Mesodermal cell (in vitro differentiated cells): ENCODE measurements around the gene SMAP2.

Experiments used
- H3K27ac ChIP-seq: 2 replicates; pipeline ENCODE4 v1.7.0; 2013; ENCODE audit warnings: mild to moderate bottlenecking, low read depth, low read length, moderate library complexity; ENCODE audit not compliant: severe bottlenecking
- H3K36me3 ChIP-seq: 2 replicates; pipeline ENCODE4 v1.7.1; 2013; ENCODE audit warnings: mild to moderate bottlenecking, low read length, moderate library complexity; ENCODE audit not compliant: control insufficient read depth, insufficient read depth
- H3K4me1 ChIP-seq: one replicate; pipeline ENCODE4 v1.7.1; 2013; ENCODE audit warnings: mild to moderate bottlenecking, low read length; ENCODE audit not compliant: insufficient read depth, control insufficient read depth, poor library complexity, severe bottlenecking
- H3K4me3 ChIP-seq: 2 replicates; pipeline ENCODE4 v1.7.0; 2013; ENCODE audit warnings: low read length, control low read depth, mild to moderate bottlenecking; ENCODE audit not compliant: insufficient read depth, poor library complexity, severe bottlenecking; ENCODE audit errors: extremely low read depth
- H3K9me3 ChIP-seq: 2 replicates; pipeline ENCODE4 v1.7.1; 2013; ENCODE audit warnings: mild to moderate bottlenecking, low read length, moderate library complexity; ENCODE audit not compliant: control insufficient read depth
- WGBS, 2 experiments: methylation state at CpG; one replicate each; pipeline ENCODE4 v1.1.5; 2013; ENCODE audit warnings: missing lambda C conversion rate in 2 of 2; ENCODE audit not compliant: insufficient coverage in 2 of 2; 5-methylcytosine and 5-hydroxymethylcytosine counted together

The SMAP2 gene

DNA sequence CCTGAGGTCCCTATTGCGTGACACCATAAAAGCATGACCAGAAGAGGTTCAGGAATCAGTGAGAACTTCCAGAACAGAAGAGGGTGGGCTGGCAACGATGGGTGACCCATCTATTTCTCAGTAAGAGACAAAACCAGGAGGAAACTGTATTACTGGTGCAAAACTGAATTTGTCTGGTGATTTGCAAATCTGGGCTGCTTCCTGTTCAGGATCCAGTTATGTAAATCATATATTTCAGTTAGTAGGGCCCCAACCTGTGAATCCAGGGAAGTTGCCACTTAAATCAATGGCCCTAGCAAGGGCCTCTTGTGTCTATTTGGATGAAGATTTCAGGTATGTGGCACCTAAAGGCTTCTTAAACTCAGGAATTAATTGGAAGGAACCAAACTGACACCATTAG is 23.1 kb upstream of the SMAP2 start:
- no peaks in the 10 kb centered on the region for H3K4me1 ChIP-seq
- H3K9me3 ChIP-seq = no peaks in the 10 kb centered on the region
- no peaks in the 10 kb centered on the region for H3K36me3 ChIP-seq
- H3K4me3 ChIP-seq = no peak overlapping the region
- H3K27ac ChIP-seq = no peak overlapping the region
- WGBS, 2 experiments = 71 to 93% methylated on average over 2 of the region's 2 CpGs

DNA sequence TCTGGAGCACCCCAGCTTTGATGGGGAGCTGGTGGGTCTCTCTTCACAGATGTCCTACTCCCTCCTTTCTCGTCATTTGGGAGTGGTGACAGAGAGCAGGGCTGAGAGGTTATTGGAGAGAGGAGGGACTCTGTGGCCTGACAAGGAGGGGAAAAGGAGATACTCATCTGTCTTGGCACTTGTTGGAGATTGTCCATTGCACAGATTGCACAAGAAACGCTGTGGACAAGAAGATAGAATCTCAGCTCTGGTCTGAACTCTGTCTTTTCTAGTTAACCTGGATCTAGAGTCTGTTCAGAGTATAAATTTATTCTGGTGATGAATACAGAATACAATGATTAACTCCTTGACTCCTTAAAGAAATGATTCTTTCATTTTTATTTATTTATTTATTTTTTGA is 22.4 kb upstream of the SMAP2 start:
- Histone ChIP-seq H3K4me3 (no peak overlapping the region), H3K36me3 (no peaks in the 10 kb centered on the region), H3K9me3 (no peaks in the 10 kb centered on the region), H3K4me1 (no peaks in the 10 kb centered on the region), H3K27ac (no peak overlapping the region)
- WGBS, 2 experiments = 80% methylated on average over 1 of the region's 2 CpGs; no CpG with 5 or more reads in 1 of the 2 experiments

DNA sequence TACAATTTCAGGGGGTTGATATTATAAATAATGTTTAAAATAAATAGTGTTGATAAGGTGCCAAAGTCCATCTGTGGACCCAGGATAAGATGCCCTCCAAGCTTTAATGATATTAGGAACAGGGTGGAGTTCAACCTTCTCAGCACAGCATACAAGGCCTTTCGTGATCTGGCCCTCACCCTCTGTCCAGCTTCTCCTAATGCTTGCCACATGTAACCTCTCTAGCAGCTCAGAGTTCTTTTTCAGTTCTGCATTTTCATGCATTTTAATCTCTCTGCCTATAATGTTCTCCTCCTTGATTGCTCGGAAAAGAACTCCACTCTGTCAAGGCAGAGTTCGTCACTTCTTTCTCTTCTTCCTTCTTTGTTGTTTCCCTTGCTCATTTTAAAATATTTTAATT is 21.4 kb upstream of the SMAP2 start:
- Histone ChIP-seq H3K9me3 (peaks cover 2% of the 10 kb centered on the region), H3K4me1 (no peaks in the 10 kb centered on the region), H3K4me3 (no peak overlapping the region), H3K27ac (no peak overlapping the region), H3K36me3 (no peaks in the 10 kb centered on the region)
- 97 to 100% methylated on average over 1 to 2 of the region's 3 CpGs for WGBS, 2 experiments

DNA sequence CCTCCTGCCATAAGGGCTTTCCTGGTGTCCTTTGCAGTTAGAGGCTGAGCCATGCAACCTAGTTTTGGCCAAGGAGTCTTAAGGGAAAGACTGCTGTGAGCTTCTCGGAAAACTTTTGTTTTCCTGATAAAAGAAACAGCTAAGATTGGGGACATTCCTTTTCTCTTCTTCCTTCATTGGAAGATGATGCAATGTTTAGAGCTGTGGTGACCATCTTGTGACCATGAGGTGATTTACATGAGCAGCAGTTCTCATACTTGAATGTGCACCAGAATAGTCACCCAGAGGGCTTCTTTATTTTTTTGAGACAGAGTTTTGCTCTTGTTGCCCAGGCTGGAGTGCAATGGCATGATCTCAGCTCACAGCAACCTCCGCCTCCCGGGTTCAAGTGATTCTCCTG is 20.4 kb upstream of the SMAP2 start:
- WGBS, 2 experiments = 80% methylated on average over 1 of the region's 3 CpGs; no CpG with 5 or more reads in 1 of the 2 experiments
- H3K9me3 ChIP-seq = peaks cover 7% of the 10 kb centered on the region
- H3K4me1 ChIP-seq = no peaks in the 10 kb centered on the region
- no peaks in the 10 kb centered on the region for H3K36me3 ChIP-seq
- no peak overlapping the region for H3K27ac ChIP-seq
- H3K4me3 ChIP-seq = no peak overlapping the region

DNA sequence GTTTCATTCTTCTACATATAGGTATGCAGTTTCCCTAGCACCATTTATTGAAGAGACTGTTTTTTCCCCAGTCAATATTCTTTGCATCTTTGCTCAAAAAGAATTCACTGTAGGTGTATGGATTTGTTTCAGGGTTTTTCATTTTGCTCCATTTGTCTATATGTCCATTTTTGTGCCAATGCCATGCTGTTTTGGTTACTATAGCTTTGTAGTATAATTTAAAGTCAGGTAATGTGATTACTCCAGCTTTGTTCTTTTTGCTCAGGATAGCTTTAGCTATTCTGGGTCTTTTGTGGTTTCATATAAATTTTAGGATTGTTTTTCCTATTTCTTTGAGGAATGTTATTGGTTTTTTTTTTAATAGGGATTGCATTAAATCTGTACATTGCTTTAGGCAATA is 15.9 kb upstream of the SMAP2 start:
- Histone ChIP-seq H3K4me3 (no peak overlapping the region), H3K4me1 (no peaks in the 10 kb centered on the region), H3K9me3 (peaks cover 7% of the 10 kb centered on the region), H3K27ac (no peak overlapping the region), H3K36me3 (no peaks in the 10 kb centered on the region)

DNA sequence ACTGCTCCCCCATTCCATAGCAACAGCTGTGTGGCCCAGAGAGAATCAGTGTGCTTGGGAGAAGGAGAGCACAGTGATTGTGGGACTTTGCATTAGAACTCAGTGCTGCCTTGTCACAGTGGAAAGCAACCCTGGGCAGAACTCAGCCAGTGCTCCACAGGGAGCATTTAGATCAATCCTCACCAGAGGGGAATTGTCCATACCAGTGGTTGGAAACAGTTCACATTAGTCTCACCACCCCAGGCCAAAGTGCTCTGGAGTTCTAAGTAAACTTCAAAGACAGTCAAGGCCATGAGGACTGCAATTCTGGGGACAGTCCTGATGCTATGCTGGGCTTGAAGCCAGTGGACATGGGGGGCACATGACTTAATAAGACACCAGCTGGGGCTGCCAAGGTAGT is 12.9 kb upstream of the SMAP2 start:
- H3K9me3 ChIP-seq = peaks cover 7% of the 10 kb centered on the region
- no peak overlapping the region for H3K4me3 ChIP-seq
- H3K4me1 ChIP-seq = no peaks in the 10 kb centered on the region
- no peak overlapping the region for H3K27ac ChIP-seq
- no peaks in the 10 kb centered on the region for H3K36me3 ChIP-seq

DNA sequence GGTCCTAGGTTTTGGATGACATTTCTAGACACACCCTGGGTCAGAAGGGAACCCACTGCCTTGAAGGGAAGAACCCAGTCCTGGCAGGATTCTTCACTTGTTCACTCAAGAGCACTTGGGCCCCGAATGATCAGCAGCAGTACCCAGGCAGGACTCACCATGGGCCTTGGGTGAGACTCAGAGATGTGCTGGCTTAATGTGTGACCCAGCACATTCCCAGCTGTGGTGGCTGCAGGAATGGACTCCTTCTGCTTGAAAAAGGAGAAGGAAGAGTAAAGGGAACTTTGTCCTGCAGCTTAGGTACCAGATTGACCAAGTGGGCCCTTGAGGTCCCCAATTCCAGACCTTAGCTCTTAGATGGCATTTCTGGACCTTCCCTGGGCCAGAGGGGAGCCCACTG is 12.3 kb upstream of the SMAP2 start:
- H3K36me3 ChIP-seq = no peaks in the 10 kb centered on the region
- WGBS, 2 experiments = 100% methylated on average over 1 of the region's 1 CpG; no CpG with 5 or more reads in 1 of the 2 experiments
- no peak overlapping the region for H3K27ac ChIP-seq
- peaks cover 7% of the 10 kb centered on the region for H3K9me3 ChIP-seq
- no peaks in the 10 kb centered on the region for H3K4me1 ChIP-seq
- no peak overlapping the region for H3K4me3 ChIP-seq

DNA sequence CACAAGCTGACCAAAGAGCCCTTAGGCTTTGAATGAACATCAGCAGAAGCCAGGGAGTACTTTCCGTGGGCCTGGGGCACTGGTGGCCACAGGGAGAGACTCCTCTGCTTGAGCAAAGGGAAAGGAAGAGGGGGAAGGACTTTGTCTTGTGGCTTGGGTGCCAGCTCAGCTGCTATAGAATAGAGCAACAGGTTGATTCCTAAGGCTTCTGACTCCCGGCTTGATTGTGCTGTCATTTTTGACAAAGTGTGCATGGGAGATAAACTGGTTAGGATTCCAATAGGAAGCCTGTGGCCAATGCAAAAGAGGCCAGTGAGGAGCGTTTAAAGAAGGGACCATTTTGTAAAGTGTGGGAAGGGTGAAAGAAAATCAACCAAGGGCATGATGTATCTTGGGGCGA is 11.9 kb upstream of the SMAP2 start:
- H3K9me3 ChIP-seq = peaks cover 7% of the 10 kb centered on the region
- H3K4me3 ChIP-seq = no peak overlapping the region
- H3K36me3 ChIP-seq = no peaks in the 10 kb centered on the region
- H3K4me1 ChIP-seq = no peaks in the 10 kb centered on the region
- WGBS, 2 experiments = 89 to 98% methylated on average over 4 of the region's 4 CpGs
- no peak overlapping the region for H3K27ac ChIP-seq

DNA sequence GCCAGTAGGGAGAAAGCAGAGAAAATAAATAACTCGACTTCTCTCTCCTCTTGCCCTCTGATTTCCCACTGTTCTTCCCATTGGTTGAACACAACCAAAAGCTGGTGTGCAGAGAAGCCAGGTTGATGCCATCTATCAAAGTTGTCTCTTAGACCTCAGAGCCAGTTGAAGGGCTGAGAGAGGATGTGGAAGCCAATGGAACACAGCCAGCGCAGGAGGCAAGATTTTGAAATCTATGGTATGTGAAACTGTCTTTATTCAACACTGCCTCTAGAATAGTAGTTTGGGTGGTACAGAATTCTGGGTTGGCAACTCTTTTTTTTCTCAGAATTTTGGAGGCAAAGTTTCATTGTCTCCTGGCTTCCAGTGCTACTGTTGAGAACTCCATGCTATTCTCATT is 11.3 kb upstream of the SMAP2 start:
- 83% methylated on average over 1 of the region's 2 CpGs; no CpG with 5 or more reads in 1 of the 2 experiments for WGBS, 2 experiments
- Histone ChIP-seq H3K27ac (no peak overlapping the region), H3K4me1 (no peaks in the 10 kb centered on the region), H3K4me3 (no peak overlapping the region), H3K9me3 (peaks cover 5% of the 10 kb centered on the region), H3K36me3 (no peaks in the 10 kb centered on the region)

DNA sequence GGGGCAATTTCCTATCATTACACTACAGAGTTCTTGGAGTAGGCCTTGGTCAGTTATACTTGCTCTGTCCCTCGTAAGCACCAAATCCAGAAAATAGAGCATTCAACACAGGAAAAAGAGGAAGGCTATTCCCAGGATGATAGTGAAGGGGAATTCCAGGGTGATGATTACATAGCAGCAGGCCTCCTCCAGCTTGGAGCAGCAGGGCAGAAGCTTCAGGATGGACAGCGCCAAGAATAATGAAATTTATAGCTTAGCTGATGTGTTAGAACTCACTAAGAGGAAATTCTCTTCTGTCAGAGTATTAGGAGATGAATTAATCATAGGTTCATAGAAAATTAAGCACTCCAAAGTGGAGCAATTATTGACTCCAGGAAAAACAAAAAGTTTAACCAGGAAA is 10.8 kb upstream of the SMAP2 start:
- Histone ChIP-seq H3K4me3 (no peak overlapping the region), H3K9me3 (no peaks in the 10 kb centered on the region), H3K4me1 (no peaks in the 10 kb centered on the region), H3K27ac (no peak overlapping the region), H3K36me3 (no peaks in the 10 kb centered on the region)
- WGBS, 2 experiments = 75% methylated on average over 1 of the region's 2 CpGs; no CpG with 5 or more reads in 1 of the 2 experiments

DNA sequence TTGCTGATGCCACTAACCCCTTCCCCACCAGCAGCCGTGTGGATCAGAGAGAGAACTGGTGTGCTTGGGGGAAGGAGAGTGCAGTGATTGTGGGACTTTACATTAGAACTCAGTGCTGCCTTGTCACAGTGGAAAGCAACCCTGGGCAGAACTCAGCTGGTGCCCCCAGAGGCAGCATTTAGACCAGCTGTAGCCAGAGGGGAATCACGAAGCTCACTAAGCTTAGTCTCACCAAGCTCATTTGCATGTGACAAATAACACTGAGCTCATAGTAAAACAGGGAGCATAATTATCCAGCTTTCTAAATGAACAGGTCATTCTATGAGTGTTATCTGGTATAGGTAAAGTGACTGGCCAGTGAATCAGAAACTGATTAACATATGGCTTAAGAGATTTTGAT is 9.8 kb upstream of the SMAP2 start:
- no peak overlapping the region for H3K27ac ChIP-seq
- no peaks in the 10 kb centered on the region for H3K36me3 ChIP-seq
- 0 to 17% methylated on average over 1 of the region's 2 CpGs for WGBS, 2 experiments
- no peaks in the 10 kb centered on the region for H3K9me3 ChIP-seq
- H3K4me3 ChIP-seq = no peak overlapping the region
- no peaks in the 10 kb centered on the region for H3K4me1 ChIP-seq
